ENCODE results near the gene ZNF202.

Gene ZNF202

DNA sequence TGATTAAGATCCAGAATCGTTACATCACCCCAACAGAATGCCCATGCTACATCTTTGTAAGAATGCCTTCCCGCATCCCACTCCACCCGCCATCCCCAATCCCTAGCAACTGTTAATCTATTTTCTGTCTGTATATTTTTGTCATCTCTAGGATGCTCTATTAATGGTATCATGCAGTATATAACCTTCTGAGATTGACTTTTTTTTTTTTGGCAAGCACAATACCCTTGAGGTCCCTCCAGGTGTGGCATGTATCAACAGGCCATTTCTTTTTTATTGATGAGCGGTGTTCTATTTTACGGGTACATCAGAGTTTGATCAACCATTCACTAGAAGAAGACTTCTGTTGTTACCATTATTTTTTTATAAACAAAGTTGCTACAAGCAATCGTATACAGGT is 56.9 kb downstream of the ZNF202 start:
- DNase-seq, result no peak

DNA sequence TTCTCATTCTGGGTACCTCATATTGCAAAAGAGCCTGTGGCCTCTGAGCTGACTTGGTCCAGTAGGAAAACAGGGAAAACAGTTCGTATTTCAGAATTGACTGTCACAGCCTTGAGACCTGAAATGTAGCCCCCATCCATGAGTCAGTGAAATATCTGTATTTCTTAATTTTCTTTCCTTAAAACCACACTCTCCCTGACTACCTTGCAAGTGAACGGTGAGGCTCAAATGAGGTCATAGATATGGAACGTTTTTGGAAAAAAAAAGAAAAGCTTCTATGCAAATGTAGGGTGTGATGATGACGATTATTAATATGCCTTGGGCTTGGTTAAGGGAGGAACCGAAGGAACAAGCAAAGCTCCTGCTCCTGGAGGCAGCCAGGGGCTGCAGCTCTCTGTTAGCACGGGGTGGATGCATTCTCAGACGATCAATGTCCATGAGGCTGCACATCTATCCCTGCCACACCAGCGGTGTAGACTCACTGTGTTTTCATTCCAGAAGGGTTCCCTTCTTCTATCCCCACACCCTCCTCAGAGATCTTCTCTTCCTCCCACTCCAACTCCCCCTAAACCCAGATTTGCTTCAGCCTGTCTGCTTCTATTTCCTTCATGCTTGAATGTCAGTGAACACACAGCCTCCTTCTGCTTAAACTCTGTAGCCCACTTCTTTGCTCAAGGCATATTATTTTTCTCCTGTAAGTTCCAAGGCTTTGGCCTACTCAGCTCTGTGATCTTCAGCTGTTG is 57.9 kb downstream of the ZNF202 start:
- peak in 5 of 58 donors; percentile 5 to 66 (median 26) for DNase-seq

- DNase-seq, result peak in 16 of 58 donors; percentile 10 to 65 (median 18)
Measured at GRCh38 chr11:123682696-123683410, 58.6 kb downstream of the ZNF202 start.

DNA sequence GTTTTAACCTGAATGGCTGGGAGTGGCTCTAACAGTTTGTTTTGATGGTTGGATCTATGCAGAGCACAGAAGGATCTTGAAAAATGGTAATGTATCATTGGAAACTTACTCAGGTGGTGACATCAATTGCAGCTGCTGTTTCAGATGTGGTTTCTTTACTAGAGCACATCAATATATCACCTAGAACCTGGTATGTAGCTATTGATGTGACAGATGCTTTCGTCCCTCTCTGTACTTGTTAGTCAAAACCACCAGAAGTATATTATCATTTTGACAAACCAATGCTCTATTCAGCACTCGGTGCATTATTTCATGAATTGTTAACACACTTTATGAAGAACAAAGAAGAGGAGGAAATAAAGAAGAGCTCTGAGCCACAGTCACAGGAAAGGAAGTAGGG is 60.4 kb downstream of the ZNF202 start:
- no peak for DNase-seq

- DNase-seq, result no peak
Measured at GRCh38 chr11:123678246-123678645, 63.2 kb downstream of the ZNF202 start.

DNA sequence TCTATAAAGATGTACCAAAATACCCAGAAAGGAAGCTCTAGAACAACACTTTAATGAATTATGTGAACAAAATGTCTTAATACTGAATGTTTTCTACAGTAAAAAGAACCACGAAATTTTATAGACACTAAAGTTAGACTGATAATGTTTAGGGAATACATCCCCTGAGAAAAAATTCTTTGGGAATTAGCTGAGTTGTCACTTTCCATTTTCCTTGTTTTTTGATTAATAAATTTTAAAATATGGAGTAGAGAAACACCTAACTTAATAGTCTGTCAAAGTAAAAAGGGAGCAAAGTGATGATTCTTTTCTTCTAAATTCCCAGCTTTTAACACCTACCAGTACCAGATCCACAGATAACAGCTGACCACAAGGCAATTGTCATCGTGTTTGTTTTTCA is 64.0 kb downstream of the ZNF202 start:
- DNase-seq, result no peak

- DNase-seq, result no peak
Measured at GRCh38 chr11:123674297-123674696, 67.2 kb downstream of the ZNF202 start.
